ENCODE data around the gene ABCC12. TPM values are rescaled to one million over a fixed set of nuclear protein-coding genes. Genes with fewer than 3 reads are reported as not detected.

Gene ABCC12
- total and polyA plus RNA-seq, 2 donors (not counting 3 experiments of a cell fraction or from before 2014, with no cell fraction given), result not detected

GRCh38 chr16:48114410-48114809, 41.4 kb downstream of the ABCC12 start:
- DNase-seq (ENCODE audit: low read depth, low spot score) (no peak), FAIRE-seq (no peak)
- H3K9ac ChIP-seq (replicated peaks; ENCODE audit: extremely low read depth, insufficient read depth, low read length), result no peak overlapping the region
- no peaks in the 10 kb centered on the region for H3K27me3 ChIP-seq (ENCODE audit: control insufficient read depth in 2 of 2, insufficient read depth in 2 of 2, low read length in 2 of 2)
- H4K20me1 ChIP-seq (replicated peaks; ENCODE audit: control insufficient read depth, extremely low read depth, insufficient read depth, low read length), result no peaks in the 10 kb centered on the region
- no peaks in the 10 kb centered on the region for H3K79me2 ChIP-seq (ENCODE audit: control insufficient read depth, insufficient read depth, low read length)
- no peaks in the 10 kb centered on the region for H3K9me3 ChIP-seq (replicated peaks; ENCODE audit: control insufficient read depth, insufficient read depth, low read length)
- H3K9me1 ChIP-seq (replicated peaks; ENCODE audit: control insufficient read depth, extremely low read depth, insufficient read depth, low read length), result no peaks in the 10 kb centered on the region
- intact Hi-C loops (cut with micrococcal nuclease), result no loop called here
- TF ChIP-seq GATA2 (IDR thresholded peaks at IDR 0.05; ENCODE audit: insufficient read depth, insufficient read length, low read depth, low read length) (no peak), MYC (IDR thresholded peaks at IDR 0.05; ENCODE audit: low read depth, low read length) (no peak), FOS (IDR thresholded peaks at IDR 0.05; ENCODE audit: borderline replicate concordance, insufficient read depth, low read length) (no peak), JUN (IDR thresholded peaks at IDR 0.05; ENCODE audit: borderline replicate concordance, insufficient read depth, insufficient read length, low read depth) (no peak), CTCF (IDR thresholded peaks at IDR 0.05; ENCODE audit: extremely low read depth in 1 of 2, insufficient read depth in 1 of 2, low read depth in 1 of 2, low read length in 2 of 2) (no peak), POLR2AphosphoS5 (IDR thresholded peaks at IDR 0.05; ENCODE audit: insufficient read depth, low read depth, low read length) (no peak), EZH2 (IDR thresholded peaks at IDR 0.05; ENCODE audit: borderline replicate concordance, low read depth, low read length, severe bottlenecking) (no peak), POLR2A (IDR thresholded peaks at IDR 0.05; ENCODE audit: low read depth, low read length) (no peak), MAX (IDR thresholded peaks at IDR 0.05; ENCODE audit: insufficient read depth, insufficient read length) (no peak)
- no peaks in the 10 kb centered on the region for H3K4me1 ChIP-seq (ENCODE audit: control insufficient read depth, extremely low read depth, insufficient read depth, low read length)
- ChIA-PET CTCF (interaction anchor here (0.9 to 3.0 kb wide), 4 partner anchors 9 to 973 kb away, joined by 4 to 17 read pairs (median 10); partner anchors contain the start of gene NETO2), POLR2A (no interaction called here)
- no TSS peak for BruUV-seq (replicated peaks)
- H3K27ac ChIP-seq (ENCODE audit: insufficient read depth, low read depth, low read length), result no peak overlapping the region
- no peak overlapping the region for H2AFZ ChIP-seq (ENCODE audit: low read depth, low read length)
- no peak overlapping the region for H3K4me2 ChIP-seq (ENCODE audit: insufficient read depth, low read length)
- dilution Hi-C loops (cut with MboI; ENCODE audit: extremely low pct_ligation_motif_present, low sequenced_read_pairs), result no loop called here
- no peak overlapping the region for H3K4me3 ChIP-seq (replicated peaks in 1 of 3; ENCODE audit: insufficient read depth in 1 of 3, low read depth in 1 of 3, low read length in 3 of 3)
- no peaks in the 10 kb centered on the region for H3K36me3 ChIP-seq (ENCODE audit: control insufficient read depth in 2 of 2, extremely low read depth in 1 of 2, insufficient read depth in 2 of 2, low read length in 2 of 2)

Data from endothelial cell of umbilical vein (primary cell).